ENCODE results near the gene DACT2.

DNA sequence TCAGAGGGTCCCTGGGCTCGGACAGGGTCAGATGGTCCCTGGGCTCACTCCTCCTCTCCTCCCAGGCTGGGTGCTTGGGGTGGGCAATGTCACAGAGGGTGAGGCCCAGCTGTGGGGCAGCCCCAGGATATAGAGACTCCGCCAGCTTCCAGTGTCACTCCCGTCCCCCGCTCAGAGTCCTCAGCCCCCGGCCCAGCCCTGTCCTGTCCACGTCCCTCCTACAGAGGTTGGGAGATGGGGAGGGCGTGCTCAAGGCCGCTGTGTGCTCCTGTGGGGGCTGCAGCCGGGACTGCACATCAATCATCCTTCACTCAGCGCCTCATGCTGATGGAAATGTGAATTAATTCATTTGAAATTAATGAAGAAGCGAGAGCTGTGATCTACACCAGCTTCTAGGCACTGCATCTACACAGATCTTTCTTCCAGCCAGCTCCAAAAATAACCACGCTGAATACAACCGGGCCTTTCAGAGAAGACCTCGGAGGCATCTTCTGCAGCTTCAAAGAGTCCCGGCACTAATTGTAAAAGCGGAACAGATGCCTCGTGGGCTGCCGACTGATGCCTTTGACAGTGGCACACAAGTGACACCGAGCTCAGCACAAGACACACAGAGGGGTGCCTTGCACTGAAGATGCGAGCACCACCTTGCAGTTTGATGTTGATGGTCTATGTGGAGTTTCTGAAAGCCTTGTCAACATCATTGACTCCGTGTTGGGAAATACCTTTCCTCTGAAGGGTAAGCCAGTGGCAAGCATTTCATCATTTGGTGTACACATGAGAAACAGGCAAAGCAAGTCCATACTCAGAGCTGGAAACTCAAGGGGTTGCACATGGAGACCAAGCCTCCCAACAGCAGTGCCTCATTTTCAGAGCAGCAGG is 39.3 kb downstream of the DACT2 start:
- TF ChIP-seq, protein P1, sequence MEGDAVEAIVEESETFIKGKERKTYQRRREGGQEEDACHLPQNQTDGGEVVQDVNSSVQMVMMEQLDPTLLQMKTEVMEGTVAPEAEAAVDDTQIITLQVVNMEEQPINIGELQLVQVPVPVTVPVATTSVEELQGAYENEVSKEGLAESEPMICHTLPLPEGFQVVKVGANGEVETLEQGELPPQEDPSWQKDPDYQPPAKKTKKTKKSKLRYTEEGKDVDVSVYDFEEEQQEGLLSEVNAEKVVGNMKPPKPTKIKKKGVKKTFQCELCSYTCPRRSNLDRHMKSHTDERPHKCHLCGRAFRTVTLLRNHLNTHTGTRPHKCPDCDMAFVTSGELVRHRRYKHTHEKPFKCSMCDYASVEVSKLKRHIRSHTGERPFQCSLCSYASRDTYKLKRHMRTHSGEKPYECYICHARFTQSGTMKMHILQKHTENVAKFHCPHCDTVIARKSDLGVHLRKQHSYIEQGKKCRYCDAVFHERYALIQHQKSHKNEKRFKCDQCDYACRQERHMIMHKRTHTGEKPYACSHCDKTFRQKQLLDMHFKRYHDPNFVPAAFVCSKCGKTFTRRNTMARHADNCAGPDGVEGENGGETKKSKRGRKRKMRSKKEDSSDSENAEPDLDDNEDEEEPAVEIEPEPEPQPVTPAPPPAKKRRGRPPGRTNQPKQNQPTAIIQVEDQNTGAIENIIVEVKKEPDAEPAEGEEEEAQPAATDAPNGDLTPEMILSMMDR (IDR thresholded peaks at IDR 0.05; ENCODE audit: low read depth, low read length): no peak
- no peak for TF ChIP-seq POLR2A (IDR thresholded peaks at IDR 0.05; ENCODE audit: extremely low read depth, insufficient read length)
- TF ChIP-seq, protein P2, sequence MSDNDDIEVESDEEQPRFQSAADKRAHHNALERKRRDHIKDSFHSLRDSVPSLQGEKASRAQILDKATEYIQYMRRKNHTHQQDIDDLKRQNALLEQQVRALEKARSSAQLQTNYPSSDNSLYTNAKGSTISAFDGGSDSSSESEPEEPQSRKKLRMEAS (IDR thresholded peaks at IDR 0.05; ENCODE audit: low read depth, low read length): no peak
